HK-2 (cell line): Measurements from ENCODE around the gene RAB11FIP4.

Source experiments
- DNase-seq: peaks from one replicate; pipeline ENCODE4 v3.0.0-alpha.2; 2018; ENCODE audit not compliant: unreplicated experiment

Gene RAB11FIP4

GRCh38 chr17:31459716-31460115 is 68.2 kb downstream of the RAB11FIP4 start:
- no peak for DNase-seq

GRCh38 chr17:31460226-31460721 is 68.8 kb downstream of the RAB11FIP4 start:
- DNase-seq: no peak

- DNase-seq: no peak
These were observed 69.8 kb downstream of the RAB11FIP4 start for GRCh38 chr17:31461227-31461810.

GRCh38 chr17:31462261-31462660 is 70.8 kb downstream of the RAB11FIP4 start:
- DNase-seq: no peak

- DNase-seq: no peak
These were observed 74.8 kb downstream of the RAB11FIP4 start for GRCh38 chr17:31466096-31466760.

- DNase-seq: no peak
These were observed 76.2 kb downstream of the RAB11FIP4 start for GRCh38 chr17:31467502-31468256.

GRCh38 chr17:31469959-31470358 is 78.5 kb downstream of the RAB11FIP4 start:
- no peak for DNase-seq

GRCh38 chr17:31470592-31470991 is 79.1 kb downstream of the RAB11FIP4 start:
- DNase-seq: no peak

- DNase-seq: no peak
These were observed 80.7 kb downstream of the RAB11FIP4 start for GRCh38 chr17:31472137-31472536.

GRCh38 chr17:31475378-31476162 is 84.1 kb downstream of the RAB11FIP4 start:
- no peak for DNase-seq

- no peak for DNase-seq
These were observed 85.3 kb downstream of the RAB11FIP4 start for GRCh38 chr17:31476525-31477416.

GRCh38 chr17:31477417-31478055 is 86.1 kb downstream of the RAB11FIP4 start:
- no peak for DNase-seq

GRCh38 chr17:31479062-31479408 is 87.6 kb downstream of the RAB11FIP4 start:
- DNase-seq: no peak

GRCh38 chr17:31479524-31479923 is 88.0 kb downstream of the RAB11FIP4 start:
- no peak for DNase-seq

GRCh38 chr17:31480067-31480466 is 88.6 kb downstream of the RAB11FIP4 start:
- no peak for DNase-seq

- DNase-seq: no peak
These were observed 89.7 kb downstream of the RAB11FIP4 start for GRCh38 chr17:31480904-31481782.

GRCh38 chr17:31481783-31482081 is 90.3 kb downstream of the RAB11FIP4 start:
- DNase-seq: no peak

- DNase-seq: no peak
These were observed 93.3 kb downstream of the RAB11FIP4 start for GRCh38 chr17:31484821-31485220.

- DNase-seq: no peak
These were observed 95.0 kb downstream of the RAB11FIP4 start for GRCh38 chr17:31486351-31487062.
